DOHH2 (cell line): Measurements from ENCODE around the gene RHOT2.
A peak's percentile ranks its signal among the peaks of the same experiment; 100 is the strongest.

ENCODE experiments used
- H3F3A ChIP-seq: fragments of 200-600 bp; sonication (generic), shearing (Covaris generic); 2 replicates; pipeline ENCODE4 v1.6.0; 2016; ENCODE audit warnings: antibody characterized with exemption, mild to moderate bottlenecking; ENCODE audit not compliant: control insufficient read depth, insufficient read depth
- H3K27ac ChIP-seq: fragments of 200-600 bp; sonication (generic); 2 replicates; pipeline ENCODE4 v1.5.1; 2014; ENCODE audit warnings: low read depth, mild to moderate bottlenecking, low read length, moderate library complexity
- H3K27me3 ChIP-seq: fragments of 200-600 bp; sonication (generic); 2 replicates; pipeline ENCODE4 v1.6.1; 2014; ENCODE audit warnings: mild to moderate bottlenecking, low read length, mixed read lengths; ENCODE audit not compliant: control insufficient read depth
- H3K36me3 ChIP-seq: fragments of 200-600 bp; sonication (generic); 2 replicates; pipeline ENCODE4 v1.6.1; 2014; ENCODE audit warnings: mild to moderate bottlenecking, low read length, moderate library complexity, mixed read lengths; ENCODE audit not compliant: control insufficient read depth
- H3K4me1 ChIP-seq: fragments of 200-600 bp; sonication (generic); 2 replicates; pipeline ENCODE4 v1.6.1; 2014; ENCODE audit warnings: mild to moderate bottlenecking, low read length, mixed read lengths; ENCODE audit not compliant: control insufficient read depth
- H3K4me2 ChIP-seq: fragments of 200-600 bp; sonication (generic); 2 replicates; pipeline ENCODE4 v1.6.0; 2014; ENCODE audit warnings: mild to moderate bottlenecking, low read length, moderate library complexity
- H3K4me3 ChIP-seq: fragments of 200-600 bp; sonication (generic); 2 replicates; pipeline ENCODE4 v1.5.1; 2014; ENCODE audit warnings: mild to moderate bottlenecking, low read length, mixed read lengths
- H3K79me2 ChIP-seq: fragments of 200-600 bp; sonication (generic); 2 replicates; pipeline ENCODE4 v1.6.1; 2014; ENCODE audit warnings: mild to moderate bottlenecking, low read length, mixed read lengths; ENCODE audit not compliant: control insufficient read depth
- H3K9me2 ChIP-seq: fragments of 200-600 bp; sonication (generic); replicated peaks from 2 replicates; pipeline ENCODE4 v1.6.1; 2014; ENCODE audit warnings: mild to moderate bottlenecking, low read length, mixed read lengths; ENCODE audit not compliant: control insufficient read depth
- H3K9me3 ChIP-seq: fragments of 200-600 bp; sonication (generic); 2 replicates; pipeline ENCODE4 v1.6.1; 2014; ENCODE audit warnings: antibody characterized with exemption, low read length, mixed read lengths; ENCODE audit not compliant: control insufficient read depth, insufficient read depth
- H4K20me1 ChIP-seq: fragments of 200-600 bp; sonication (generic); 2 replicates; pipeline ENCODE4 v1.6.0; 2014; ENCODE audit warnings: low read depth, mild to moderate bottlenecking, antibody characterized with exemption, low read length, moderate library complexity; ENCODE audit not compliant: control insufficient read depth, insufficient read depth
- EZH2phosphoT487 ChIP-seq: fragments of 200-600 bp; sonication (generic); IDR thresholded peaks from 2 replicates; pipeline ENCODE4 v1.6.1; 2017; ENCODE audit warnings: borderline replicate concordance, mild to moderate bottlenecking, antibody characterized with exemption, low read length, moderate library complexity, mixed read lengths
- TF ChIP-seq, protein P1 (sequence below): fragments of 200-600 bp; sonication (generic); IDR thresholded peaks from one replicate; pipeline ENCODE4 v1.5.1; 2014; ENCODE audit warnings: antibody characterized with exemption, mild to moderate bottlenecking, low read depth, low read length; ENCODE audit not compliant: poor library complexity, severe bottlenecking

RHOT2 gene

DNA sequence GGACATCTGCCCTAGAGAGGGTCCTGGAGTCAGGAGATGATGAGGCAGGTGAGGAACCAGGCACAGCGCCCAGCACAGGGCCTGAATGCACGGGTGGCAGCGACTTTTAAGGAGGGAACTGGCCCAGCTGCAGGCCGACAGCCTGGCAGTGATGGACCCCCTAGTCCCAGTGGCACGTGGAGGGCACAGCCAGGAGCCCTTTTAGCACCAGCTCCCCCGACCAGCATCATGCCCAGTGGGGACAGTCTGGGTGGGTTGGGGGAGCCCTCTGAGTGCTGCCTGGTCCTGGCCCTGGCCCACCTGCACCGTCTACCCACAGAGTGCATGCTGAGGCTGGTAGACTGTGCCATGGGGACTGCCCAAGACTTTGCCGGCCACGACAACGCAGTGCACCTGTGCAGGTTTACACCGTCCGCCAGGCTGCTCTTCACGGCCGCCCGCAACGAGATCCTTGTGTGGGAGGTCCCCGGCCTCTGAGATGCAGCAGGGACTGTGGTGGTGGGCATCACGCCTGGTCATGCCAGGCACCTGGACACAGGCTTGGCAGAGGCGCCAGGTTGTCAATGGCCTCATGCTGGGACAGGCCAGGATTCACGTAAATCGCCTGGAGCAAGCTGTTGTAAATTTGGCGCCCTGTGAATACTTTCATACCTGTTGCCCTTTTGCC, 686 bp upstream of the RHOT2 start:
- Histone ChIP-seq H3K27ac (peak overlapping the region; percentile 20; the same call in 1 of the 2 replicates), H3K4me3 (peak overlapping the region; percentile 98), H3K36me3 (peaks cover 71% of the 10 kb centered on the region), H3K79me2 (peaks cover 25% of the 10 kb centered on the region), H4K20me1 (no peaks in the 10 kb centered on the region), H3K4me1 (peaks cover 13% of the 10 kb centered on the region), H3K27me3 (no peaks in the 10 kb centered on the region), H3K4me2 (peak overlapping the region; percentile 97), H3F3A (0 out of 2 replicates have a peak, but pooled peaks cover 2% of the 10 kb centered on the region), H3K9me3 (no peaks in the 10 kb centered on the region), H3K9me2 (no peaks in the 10 kb centered on the region)
- TF ChIP-seq, protein P1, sequence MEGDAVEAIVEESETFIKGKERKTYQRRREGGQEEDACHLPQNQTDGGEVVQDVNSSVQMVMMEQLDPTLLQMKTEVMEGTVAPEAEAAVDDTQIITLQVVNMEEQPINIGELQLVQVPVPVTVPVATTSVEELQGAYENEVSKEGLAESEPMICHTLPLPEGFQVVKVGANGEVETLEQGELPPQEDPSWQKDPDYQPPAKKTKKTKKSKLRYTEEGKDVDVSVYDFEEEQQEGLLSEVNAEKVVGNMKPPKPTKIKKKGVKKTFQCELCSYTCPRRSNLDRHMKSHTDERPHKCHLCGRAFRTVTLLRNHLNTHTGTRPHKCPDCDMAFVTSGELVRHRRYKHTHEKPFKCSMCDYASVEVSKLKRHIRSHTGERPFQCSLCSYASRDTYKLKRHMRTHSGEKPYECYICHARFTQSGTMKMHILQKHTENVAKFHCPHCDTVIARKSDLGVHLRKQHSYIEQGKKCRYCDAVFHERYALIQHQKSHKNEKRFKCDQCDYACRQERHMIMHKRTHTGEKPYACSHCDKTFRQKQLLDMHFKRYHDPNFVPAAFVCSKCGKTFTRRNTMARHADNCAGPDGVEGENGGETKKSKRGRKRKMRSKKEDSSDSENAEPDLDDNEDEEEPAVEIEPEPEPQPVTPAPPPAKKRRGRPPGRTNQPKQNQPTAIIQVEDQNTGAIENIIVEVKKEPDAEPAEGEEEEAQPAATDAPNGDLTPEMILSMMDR: no peak
- TF ChIP-seq EZH2phosphoT487: no peak

DNA sequence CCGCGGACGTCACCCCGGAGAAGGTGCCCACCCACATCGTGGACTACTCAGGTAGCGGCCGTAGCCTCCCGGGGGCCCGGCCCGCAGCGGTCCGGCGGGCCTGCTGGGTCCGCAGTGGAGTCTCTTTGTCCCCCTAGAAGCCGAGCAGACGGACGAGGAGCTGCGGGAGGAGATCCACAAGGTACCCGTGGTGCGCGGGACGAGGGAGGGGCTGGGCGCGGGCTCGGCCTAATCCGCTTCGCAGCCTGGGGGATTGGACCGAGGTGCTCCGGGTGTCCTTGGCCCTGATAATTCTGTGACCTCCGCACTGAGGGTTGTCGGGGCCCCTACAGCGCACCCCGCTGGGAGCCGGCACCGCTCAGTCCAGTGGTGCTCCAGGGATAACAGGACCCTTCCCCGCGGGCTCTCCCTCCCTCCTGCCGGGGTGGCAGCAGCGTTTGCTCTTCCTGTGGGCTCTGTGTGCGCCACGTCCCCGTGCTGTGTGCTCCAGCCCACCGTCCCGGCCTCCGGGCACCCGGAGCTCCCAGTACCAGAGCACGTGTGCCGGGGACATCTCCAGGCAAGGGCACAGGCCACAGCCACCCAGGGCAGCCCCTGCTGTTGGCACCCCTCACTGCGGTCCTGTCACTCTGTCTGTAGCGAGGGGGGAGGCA, 713 bp downstream of the RHOT2 start:
- H4K20me1 ChIP-seq: no peaks in the 10 kb centered on the region
- peaks cover 72% of the 10 kb centered on the region for H3K36me3 ChIP-seq
- no peak for TF ChIP-seq EZH2phosphoT487
- TF ChIP-seq, protein P1: no peak
- no peaks in the 10 kb centered on the region for H3K9me2 ChIP-seq
- no peaks in the 10 kb centered on the region for H3K27me3 ChIP-seq
- H3K27ac ChIP-seq: peak overlapping the region; percentile 56
- H3K4me3 ChIP-seq: peak overlapping the region; percentile 98
- H3K9me3 ChIP-seq: no peaks in the 10 kb centered on the region
- 0 out of 2 replicates have a peak, but pooled peaks cover 2% of the 10 kb centered on the region for H3F3A ChIP-seq
- peaks cover 25% of the 10 kb centered on the region for H3K79me2 ChIP-seq
- H3K4me1 ChIP-seq: peaks cover 13% of the 10 kb centered on the region
- peak overlapping the region; percentile 97 for H3K4me2 ChIP-seq

DNA sequence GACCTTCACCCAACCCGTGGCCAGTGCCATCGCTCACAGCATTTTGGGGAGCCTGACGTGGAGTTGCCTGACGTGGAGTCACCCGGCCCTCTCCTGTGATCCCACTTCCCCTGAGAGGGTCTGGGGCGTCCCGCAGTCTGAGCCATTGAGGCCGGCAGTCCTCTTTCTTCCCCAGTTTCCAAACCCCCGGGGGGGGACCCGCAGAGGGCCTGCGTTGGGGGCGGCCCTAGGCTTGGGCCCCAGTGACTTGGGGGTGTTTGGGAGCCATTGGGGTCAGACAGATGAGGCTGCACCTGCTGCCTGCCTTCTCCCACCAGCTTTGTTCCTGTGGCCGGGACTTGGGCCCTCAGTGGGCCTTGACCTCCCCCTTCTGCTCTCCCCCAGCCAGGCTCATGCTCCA, 1.7 kb downstream of the RHOT2 start:
- no peaks in the 10 kb centered on the region for H3K9me3 ChIP-seq
- H3K27ac ChIP-seq: no peak overlapping the region
- H3K4me2 ChIP-seq: peak overlapping the region; percentile 97
- H3K79me2 ChIP-seq: peaks cover 25% of the 10 kb centered on the region
- H3K4me3 ChIP-seq: peak overlapping the region; percentile 98; the same call in 1 of the 2 replicates
- TF ChIP-seq, protein P1: no peak
- no peak for TF ChIP-seq EZH2phosphoT487
- H3K27me3 ChIP-seq: no peaks in the 10 kb centered on the region
- H3K4me1 ChIP-seq: peaks cover 14% of the 10 kb centered on the region
- no peaks in the 10 kb centered on the region for H3K9me2 ChIP-seq
- peaks cover 5% of the 10 kb centered on the region; the same call in 1 of the 2 replicates for H4K20me1 ChIP-seq
- 0 out of 2 replicates have a peak, but pooled peaks cover 2% of the 10 kb centered on the region for H3F3A ChIP-seq
- peaks cover 77% of the 10 kb centered on the region for H3K36me3 ChIP-seq
